ENCODE results near the gene COL6A1.

GRCh38 chr21:46035809-46036695 lies 54.5 kb downstream of the COL6A1 start:
- no peak for TF ChIP-seq CTCF (conservative IDR thresholded peaks at IDR 0.05; ENCODE audit: low read length)
- TF ChIP-seq EZH2phosphoT487 (IDR thresholded peaks at IDR 0.05; ENCODE audit: borderline replicate concordance, low read depth, low read length), result no peak
